Measurements from ENCODE around the gene ACSL1. TPM values are rescaled to one million over a fixed set of nuclear protein-coding genes. Genes with fewer than 3 reads are reported as not detected.

The ACSL1 gene
- total RNA-seq, 4 donors from 2014 or later: 27.3 to 98.4 (median 70.1) TPM

- no peaks in the 10 kb centered on the region for H3K4me1 ChIP-seq
- peak overlapping the region in 1 of 2 donors; percentile 68 for H3K27ac ChIP-seq
- intact Hi-C loops (cut with DNase I; ENCODE audit: low total_unique reads): no loop called here
- no peaks in the 10 kb centered on the region for H3K9me3 ChIP-seq
- H3K36me3 ChIP-seq: no peaks in the 10 kb centered on the region
- DNase-seq: peak; percentile 43 to 52
- H3K4me3 ChIP-seq: no peak overlapping the region
- no peaks in the 10 kb centered on the region for H3K27me3 ChIP-seq
- TF ChIP-seq CTCF (IDR thresholded peaks at IDR 0.05): no peak
- TF ChIP-seq POLR2A (IDR thresholded peaks at IDR 0.05): no peak
Measured at GRCh38 chr4:184811526-184812198, 14.1 kb downstream of the ACSL1 start.

GRCh38 chr4:184810720-184811119, 15.0 kb downstream of the ACSL1 start:
- no peaks in the 10 kb centered on the region for H3K27me3 ChIP-seq
- DNase-seq: no peak
- TF ChIP-seq POLR2A (IDR thresholded peaks at IDR 0.05) (no peak), CTCF (IDR thresholded peaks at IDR 0.05) (no peak)
- H3K4me1 ChIP-seq: no peaks in the 10 kb centered on the region
- H3K27ac ChIP-seq: no peak overlapping the region
- H3K36me3 ChIP-seq: no peaks in the 10 kb centered on the region
- no peak overlapping the region for H3K4me3 ChIP-seq
- intact Hi-C loops (cut with DNase I; ENCODE audit: low total_unique reads): no loop called here
- no peaks in the 10 kb centered on the region for H3K9me3 ChIP-seq

- no peak for TF ChIP-seq POLR2A (IDR thresholded peaks at IDR 0.05)
- no peak for TF ChIP-seq CTCF (IDR thresholded peaks at IDR 0.05)
- H3K36me3 ChIP-seq: no peaks in the 10 kb centered on the region
- no peaks in the 10 kb centered on the region for H3K27me3 ChIP-seq
- no peak overlapping the region for H3K4me3 ChIP-seq
- intact Hi-C loops (cut with DNase I; ENCODE audit: low total_unique reads): no loop called here
- no peaks in the 10 kb centered on the region for H3K4me1 ChIP-seq
- DNase-seq: no peak
- H3K27ac ChIP-seq: no peak overlapping the region
- H3K9me3 ChIP-seq: no peaks in the 10 kb centered on the region
Measured at GRCh38 chr4:184808713-184809050, 17.1 kb downstream of the ACSL1 start.

- H3K9me3 ChIP-seq: no peaks in the 10 kb centered on the region
- DNase-seq: no peak
- intact Hi-C loops (cut with DNase I; ENCODE audit: low total_unique reads): no loop called here
- no peak overlapping the region for H3K27ac ChIP-seq
- no peaks in the 10 kb centered on the region for H3K36me3 ChIP-seq
- no peaks in the 10 kb centered on the region for H3K4me1 ChIP-seq
- no peak overlapping the region for H3K4me3 ChIP-seq
- TF ChIP-seq POLR2A (IDR thresholded peaks at IDR 0.05): no peak
- TF ChIP-seq CTCF (IDR thresholded peaks at IDR 0.05): no peak
- H3K27me3 ChIP-seq: no peaks in the 10 kb centered on the region
Measured at GRCh38 chr4:184807797-184808712, 17.7 kb downstream of the ACSL1 start.

- H3K27ac ChIP-seq: no peak overlapping the region
- intact Hi-C loops (cut with DNase I; ENCODE audit: low total_unique reads): no loop called here
- H3K4me3 ChIP-seq: no peak overlapping the region
- no peaks in the 10 kb centered on the region for H3K9me3 ChIP-seq
- no peaks in the 10 kb centered on the region for H3K27me3 ChIP-seq
- no peak for TF ChIP-seq CTCF (IDR thresholded peaks at IDR 0.05)
- no peak for TF ChIP-seq POLR2A (IDR thresholded peaks at IDR 0.05)
- no peaks in the 10 kb centered on the region for H3K36me3 ChIP-seq
- H3K4me1 ChIP-seq: peaks cover 0 to 3% of the 10 kb centered on the region in 2 donors
- DNase-seq: no peak
Measured at GRCh38 chr4:184807256-184807655, 18.5 kb downstream of the ACSL1 start.

Data from uterus (tissue), 4 donors.